DMS153 treated with DMSO at 0.1 percent for 48 hours (cell line): Measurements from ENCODE around the gene LARP4B.

Source experiments
- DNase-seq: peaks from one replicate; lab custom pipeline; 2025; ENCODE audit not compliant: unreplicated experiment; lab: John Stamatoyannopoulos, UW

Gene LARP4B

GRCh38 chr10:870564-871166, 60.8 kb downstream of the LARP4B start:
- DNase-seq = no peak

- DNase-seq = no peak
Observed at GRCh38 chr10:869171-869570, 62.3 kb downstream of the LARP4B start.

- no peak for DNase-seq
Observed at GRCh38 chr10:867807-868206, 63.7 kb downstream of the LARP4B start.

- DNase-seq = no peak
Observed at GRCh38 chr10:866577-866941, 64.9 kb downstream of the LARP4B start.

- DNase-seq = no peak
Observed at GRCh38 chr10:865924-866576, 65.5 kb downstream of the LARP4B start.

GRCh38 chr10:865257-865656, 66.2 kb downstream of the LARP4B start:
- DNase-seq = no peak

- no peak for DNase-seq
Observed at GRCh38 chr10:860519-860918, 71.0 kb downstream of the LARP4B start.

- no peak for DNase-seq
Observed at GRCh38 chr10:856416-857157, 74.9 kb downstream of the LARP4B start.

GRCh38 chr10:855671-856070, 75.8 kb downstream of the LARP4B start:
- no peak for DNase-seq

- no peak for DNase-seq
Observed at GRCh38 chr10:855079-855478, 76.4 kb downstream of the LARP4B start.

GRCh38 chr10:853017-853416, 78.5 kb downstream of the LARP4B start:
- no peak for DNase-seq

- no peak for DNase-seq
Observed at GRCh38 chr10:852386-852785, 79.1 kb downstream of the LARP4B start.

GRCh38 chr10:851901-852300, 79.6 kb downstream of the LARP4B start:
- no peak for DNase-seq

- no peak for DNase-seq
Observed at GRCh38 chr10:850093-850492, 81.4 kb downstream of the LARP4B start.

- DNase-seq = no peak
Observed at GRCh38 chr10:847868-848267, 83.6 kb downstream of the LARP4B start.

GRCh38 chr10:846126-846685, 85.3 kb downstream of the LARP4B start:
- DNase-seq = no peak

GRCh38 chr10:845526-845925, 86.0 kb downstream of the LARP4B start:
- DNase-seq = no peak

- no peak for DNase-seq
Observed at GRCh38 chr10:844552-844951, 87.0 kb downstream of the LARP4B start.

- no peak for DNase-seq
Observed at GRCh38 chr10:843703-844102, 87.8 kb downstream of the LARP4B start.

- DNase-seq = no peak
Observed at GRCh38 chr10:842795-843194, 88.7 kb downstream of the LARP4B start.

- DNase-seq = no peak
Observed at GRCh38 chr10:841535-841934, 90.0 kb downstream of the LARP4B start.

GRCh38 chr10:839550-840205, 91.8 kb downstream of the LARP4B start:
- no peak for DNase-seq
